GM12864 (cell line): ENCODE data around the gene SMG6.

ENCODE experiments used
- DNase-seq: peaks from one replicate; pipeline ENCODE4 v3.0.0-alpha.2; 2011; ENCODE audit warnings: low read depth
- H3K4me3 ChIP-seq: 2 replicates; pipeline ENCODE4 v1.5.1; 2011; ENCODE audit warnings: mild to moderate bottlenecking, low read depth, low read length, control low read depth
- TF ChIP-seq, protein P1 (sequence below): IDR thresholded peaks from 2 replicates; pipeline ENCODE4 v1.5.1; 2011; ENCODE audit warnings: low read depth, mild to moderate bottlenecking, moderate library complexity, low read length, control low read depth, inconsistent platforms; ENCODE audit errors: missing control alignments

SMG6 gene

GRCh38 chr17:2123375-2124251 is 180.0 kb downstream of the SMG6 start:
- TF ChIP-seq, protein P1, sequence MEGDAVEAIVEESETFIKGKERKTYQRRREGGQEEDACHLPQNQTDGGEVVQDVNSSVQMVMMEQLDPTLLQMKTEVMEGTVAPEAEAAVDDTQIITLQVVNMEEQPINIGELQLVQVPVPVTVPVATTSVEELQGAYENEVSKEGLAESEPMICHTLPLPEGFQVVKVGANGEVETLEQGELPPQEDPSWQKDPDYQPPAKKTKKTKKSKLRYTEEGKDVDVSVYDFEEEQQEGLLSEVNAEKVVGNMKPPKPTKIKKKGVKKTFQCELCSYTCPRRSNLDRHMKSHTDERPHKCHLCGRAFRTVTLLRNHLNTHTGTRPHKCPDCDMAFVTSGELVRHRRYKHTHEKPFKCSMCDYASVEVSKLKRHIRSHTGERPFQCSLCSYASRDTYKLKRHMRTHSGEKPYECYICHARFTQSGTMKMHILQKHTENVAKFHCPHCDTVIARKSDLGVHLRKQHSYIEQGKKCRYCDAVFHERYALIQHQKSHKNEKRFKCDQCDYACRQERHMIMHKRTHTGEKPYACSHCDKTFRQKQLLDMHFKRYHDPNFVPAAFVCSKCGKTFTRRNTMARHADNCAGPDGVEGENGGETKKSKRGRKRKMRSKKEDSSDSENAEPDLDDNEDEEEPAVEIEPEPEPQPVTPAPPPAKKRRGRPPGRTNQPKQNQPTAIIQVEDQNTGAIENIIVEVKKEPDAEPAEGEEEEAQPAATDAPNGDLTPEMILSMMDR, result no peak
- DNase-seq, result no peak
- H3K4me3 ChIP-seq, result no peak overlapping the region

- DNase-seq, result no peak
- H3K4me3 ChIP-seq, result no peak overlapping the region
- TF ChIP-seq, protein P1, result no peak
These were observed 180.8 kb downstream of the SMG6 start for GRCh38 chr17:2122641-2123302.

DNA sequence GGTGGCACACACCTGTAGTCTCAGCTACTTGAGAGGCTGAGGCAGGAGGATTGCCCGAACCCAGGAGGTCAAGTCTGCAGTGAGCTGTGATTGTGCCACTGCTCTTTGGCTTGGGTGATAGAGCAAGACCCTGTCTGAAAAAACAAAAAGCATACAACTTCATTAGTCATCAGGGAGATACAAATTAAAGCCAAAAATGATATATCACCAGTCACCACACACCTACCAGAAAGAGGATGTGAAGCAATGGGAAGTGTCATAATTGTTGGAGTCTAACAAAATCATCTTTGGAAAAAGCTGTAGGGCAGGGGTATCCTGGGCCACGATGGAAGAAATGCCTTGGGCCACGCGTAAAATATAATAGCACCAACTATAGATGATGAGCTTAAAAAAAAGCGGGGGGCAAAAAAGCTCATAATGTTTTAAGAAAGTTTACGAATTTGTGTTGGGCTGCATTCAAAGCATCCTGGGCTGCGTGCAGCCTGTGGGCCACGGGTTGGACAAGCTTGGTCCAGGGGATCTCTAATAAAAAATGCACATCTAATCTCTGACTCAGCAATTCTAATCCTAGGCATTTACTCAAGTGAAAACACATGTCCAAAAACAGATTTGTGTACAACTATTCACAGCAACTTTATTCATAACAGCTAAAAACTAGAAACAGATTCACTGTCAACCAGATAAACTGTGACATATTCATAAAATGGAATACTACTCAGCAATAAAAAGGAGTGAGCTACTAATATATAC is 182.8 kb downstream of the SMG6 start:
- no peak overlapping the region for H3K4me3 ChIP-seq
- DNase-seq, result no peak
- TF ChIP-seq, protein P1, result no peak

GRCh38 chr17:2113279-2113622 is 190.3 kb downstream of the SMG6 start:
- no peak for DNase-seq
- TF ChIP-seq, protein P1, result no peak
- H3K4me3 ChIP-seq, result no peak overlapping the region

DNA sequence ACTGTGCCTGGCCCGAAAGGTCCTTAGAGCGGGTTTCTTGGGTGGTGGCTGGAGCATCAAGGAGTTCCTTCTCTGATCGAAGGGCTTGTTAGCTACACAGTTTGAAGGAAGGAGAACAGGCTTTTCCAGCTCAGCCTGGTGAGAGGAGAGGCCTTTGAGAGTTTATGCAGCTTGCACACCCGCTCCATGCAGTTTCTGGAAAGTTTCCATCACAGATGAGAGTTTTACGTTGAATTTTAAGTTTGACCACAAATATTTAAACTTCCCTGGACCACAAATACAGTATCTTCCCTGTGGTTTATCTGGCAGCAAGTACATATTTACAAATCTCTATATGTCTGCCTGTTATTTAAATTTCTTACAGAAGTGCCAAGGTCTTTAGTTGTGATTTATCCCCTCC is 191.9 kb downstream of the SMG6 start:
- TF ChIP-seq, protein P1, result no peak
- H3K4me3 ChIP-seq, result no peak overlapping the region
- DNase-seq, result no peak

DNA sequence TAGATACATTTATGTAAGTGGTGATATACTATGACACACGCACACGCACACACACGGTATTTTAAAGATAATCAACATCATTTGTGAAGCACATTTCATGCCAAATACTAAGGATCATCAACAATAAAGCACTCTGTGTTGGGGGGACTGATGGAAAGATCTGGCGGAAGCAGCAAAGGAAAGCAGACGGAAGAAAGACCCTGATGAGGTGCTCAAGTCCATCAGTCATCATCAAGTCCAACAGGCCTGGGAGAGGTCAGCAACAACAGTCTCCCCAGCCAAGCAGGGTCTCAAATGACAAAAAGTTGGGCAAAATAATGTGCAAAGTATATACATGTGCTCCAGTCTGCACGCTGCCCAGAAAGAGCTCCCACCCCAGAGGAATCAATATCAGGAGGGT is 193.1 kb downstream of the SMG6 start:
- H3K4me3 ChIP-seq, result no peak overlapping the region
- TF ChIP-seq, protein P1, result no peak
- no peak for DNase-seq
